Sciatic nerve (tissue), 2 donors: ENCODE results near the gene TOX4. TPM values are rescaled to one million over a fixed set of nuclear protein-coding genes. Genes with fewer than 3 reads are reported as not detected.

Experiments
- ATAC-seq: fragments of 200-7000 bp; cut with Tn5 transposase; one replicate; pipeline ENCODE4 v1.9.1; 2020; ENCODE audit warnings: mild to moderate bottlenecking, moderate library complexity
- DNase-seq: peaks from one replicate; pipeline ENCODE4 v3.0.0-alpha.2; 2020; ENCODE audit warnings: low spot score
- intact Hi-C: fragments of 100-400 bp; cut with DNase I; formaldehyde crosslinking; loops from one replicate; pipeline ENCODE4 v1.14.2; 2022
- total RNA-seq: library from RNA; stranded (reverse); fragmentation: NEBNext Ultra II Directional; extraction: Animal tissue kit (Norgen Biotek cat#: 25700); gene quantifications from one replicate; pipeline ENCODE4 v1.2.1, GENCODE V29; 2021
- donor health status: DM: no; HTN: no; CAD: no.
- donor health status: DM: no; HTN: no; CAD: no.

Gene TOX4
- total RNA-seq, 1 donor from 2014 or later = 60.0 TPM

DNA sequence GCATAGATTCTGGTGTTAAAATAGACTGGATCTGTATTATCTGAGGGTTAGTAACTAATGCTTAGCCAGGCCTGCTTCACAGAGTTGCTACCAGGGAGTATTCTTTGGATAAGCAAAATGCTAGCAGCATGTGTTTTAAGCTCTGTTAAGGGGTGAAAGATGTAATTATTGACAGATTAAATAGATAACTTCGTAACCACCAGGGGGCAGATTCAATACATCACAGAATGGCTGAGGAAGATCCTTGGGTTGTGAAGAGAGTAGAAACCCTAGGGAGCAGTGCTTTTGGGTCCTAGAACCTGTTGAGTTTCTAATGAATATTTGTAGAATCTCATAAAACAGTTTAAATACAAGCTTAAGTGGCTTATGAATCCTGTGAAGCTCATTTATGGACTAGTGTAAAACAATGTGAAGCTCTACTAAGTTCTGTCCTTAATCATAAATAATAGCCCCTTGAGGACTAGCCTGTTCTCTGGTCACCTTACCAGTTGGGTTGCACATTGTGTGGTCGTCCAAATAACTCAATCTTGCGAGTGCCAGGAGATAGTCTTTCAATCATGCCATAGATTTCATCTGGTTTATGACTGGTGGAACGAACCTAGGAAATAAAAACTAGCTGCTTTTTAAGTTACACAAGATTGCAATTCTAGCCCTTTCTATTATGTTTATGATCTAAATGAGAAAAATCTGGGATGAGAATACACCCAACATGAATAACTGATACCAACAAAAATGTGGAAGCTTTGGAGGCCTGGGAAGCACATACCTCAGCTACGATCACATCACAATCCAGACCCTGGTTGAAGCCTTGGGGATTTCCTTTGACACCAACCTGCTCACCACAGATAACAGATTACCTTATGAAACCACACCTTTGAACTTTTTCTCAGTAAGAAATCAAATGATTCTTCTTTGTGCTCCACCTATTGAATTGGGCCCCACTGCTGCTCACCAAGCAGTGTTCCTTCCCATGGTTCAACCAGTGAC lies 21.8 kb downstream of the TOX4 start:
- intact Hi-C loops = no loop called here
- no peak for DNase-seq
- peak; percentile 63 for ATAC-seq

DNA sequence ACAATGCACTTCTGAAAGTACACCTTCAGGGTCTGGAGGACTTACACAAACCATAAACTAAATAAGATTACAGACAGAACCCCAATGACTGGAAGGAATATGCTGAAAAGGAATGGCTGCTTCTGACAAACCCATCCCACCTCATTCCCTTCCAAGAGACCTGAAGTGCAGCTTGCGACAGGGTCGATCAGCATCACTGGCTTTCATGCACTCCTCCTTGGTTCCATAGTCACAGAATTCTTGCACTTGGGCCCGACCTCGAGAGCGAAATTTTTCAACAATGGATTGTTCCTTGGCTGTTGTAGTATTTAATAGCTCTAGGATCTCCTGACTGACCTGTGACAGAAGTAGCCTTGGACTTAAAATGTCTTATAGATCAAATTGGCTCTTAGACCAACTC lies 24.6 kb downstream of the TOX4 start:
- DNase-seq (no peak), ATAC-seq (no peak)
- intact Hi-C loops = no loop called here

DNA sequence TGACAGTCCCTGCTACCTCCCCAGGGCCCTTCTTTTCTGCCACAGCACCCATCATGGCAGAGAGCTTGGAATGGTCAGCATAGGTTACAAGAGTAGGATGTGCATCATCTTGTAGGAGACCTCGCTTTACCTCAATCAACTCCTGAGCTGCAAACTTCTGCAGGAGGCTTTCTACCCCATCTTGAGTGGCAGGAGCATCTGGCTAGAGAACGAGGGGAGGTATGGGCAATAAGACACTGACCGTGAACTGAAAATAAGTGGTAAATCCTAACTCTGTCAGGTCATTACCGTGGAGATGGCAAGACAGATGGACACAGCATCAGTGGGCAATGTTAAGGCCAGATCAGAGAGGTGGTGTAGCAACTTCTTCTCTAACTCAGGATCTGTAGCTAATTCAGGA lies 26.4 kb downstream of the TOX4 start:
- DNase-seq (no peak), ATAC-seq (no peak)
- intact Hi-C loops = no loop called here

DNA sequence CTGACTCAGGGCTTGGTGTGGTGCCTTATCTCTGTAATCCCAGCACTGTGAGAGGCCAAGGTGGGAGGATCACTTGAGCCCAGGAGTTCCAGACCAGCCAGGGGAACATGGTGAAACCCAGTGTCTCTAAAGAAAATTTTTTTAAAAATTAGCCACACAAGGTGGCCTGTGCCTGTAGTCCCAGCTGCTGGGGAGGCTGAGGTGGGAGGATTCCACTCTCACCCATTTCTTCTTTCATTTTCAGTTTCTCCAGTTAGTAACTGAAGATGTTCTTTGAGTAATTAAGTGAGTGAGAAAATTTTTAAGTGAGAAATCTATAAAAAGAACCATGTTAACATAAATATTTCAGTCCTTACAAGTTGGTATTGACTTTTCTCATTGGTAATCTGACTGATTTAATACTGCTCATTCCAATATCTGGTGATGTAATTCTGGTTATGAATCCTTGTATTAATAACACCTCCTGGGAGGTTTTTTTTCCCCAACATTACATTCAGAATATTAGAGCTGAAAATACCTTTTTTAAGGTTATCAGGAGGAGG lies 28.1 kb downstream of the TOX4 start:
- intact Hi-C loops = no loop called here
- DNase-seq (no peak), ATAC-seq (no peak)

DNA sequence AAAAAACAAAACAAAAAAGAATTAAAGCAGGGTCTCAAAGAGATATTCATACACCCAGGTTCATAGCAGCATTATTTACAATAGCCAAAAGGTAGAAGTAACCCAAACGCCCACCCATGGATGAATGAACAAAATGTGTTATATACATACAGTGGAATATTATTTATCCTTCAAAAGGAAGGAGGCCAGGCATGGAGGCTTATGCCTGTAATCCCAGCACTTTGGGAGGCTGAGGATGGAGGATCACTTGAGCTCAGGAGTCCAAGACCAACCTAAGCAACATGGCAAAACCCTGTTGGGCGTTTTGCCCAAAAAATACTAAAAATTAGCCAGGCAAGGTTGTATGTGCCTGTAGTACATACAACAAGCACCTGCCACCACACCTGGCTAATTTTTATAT lies 29.6 kb downstream of the TOX4 start:
- intact Hi-C loops = no loop called here
- ATAC-seq (no peak), DNase-seq (no peak)

DNA sequence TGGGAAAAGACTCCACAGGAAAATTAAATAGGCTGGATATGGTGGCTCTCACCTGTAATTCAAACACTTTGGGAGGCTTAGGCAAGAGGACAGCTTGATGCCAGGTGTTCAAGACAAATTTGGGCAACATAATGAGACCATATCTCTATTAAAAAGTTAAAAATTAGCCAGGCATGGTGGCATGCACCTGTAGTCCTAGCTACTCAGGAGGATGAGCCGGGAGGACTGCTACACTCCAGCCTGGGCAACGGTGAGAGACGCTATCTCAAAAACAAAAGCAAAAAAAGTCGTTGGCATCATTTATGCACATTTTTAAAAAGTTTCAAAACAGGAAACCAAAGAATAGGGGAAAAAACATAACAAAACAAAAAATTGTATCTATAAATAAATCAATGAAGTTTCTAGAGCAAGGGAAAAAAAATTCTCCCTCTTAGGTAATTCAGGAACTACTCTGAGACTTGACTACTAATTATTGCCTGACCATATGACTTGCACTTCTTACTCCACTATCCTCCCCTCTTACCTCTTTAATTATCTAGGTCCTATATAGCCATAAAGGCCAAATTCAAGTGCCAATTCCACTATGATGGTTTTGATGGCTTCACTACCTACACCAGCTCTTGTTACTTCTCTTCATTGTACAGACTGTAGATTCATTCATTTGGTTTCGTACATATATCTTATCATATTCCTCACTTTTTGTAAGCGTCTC lies 32.6 kb downstream of the TOX4 start:
- ATAC-seq = no peak
- DNase-seq = no peak
- intact Hi-C loops = no loop called here

DNA sequence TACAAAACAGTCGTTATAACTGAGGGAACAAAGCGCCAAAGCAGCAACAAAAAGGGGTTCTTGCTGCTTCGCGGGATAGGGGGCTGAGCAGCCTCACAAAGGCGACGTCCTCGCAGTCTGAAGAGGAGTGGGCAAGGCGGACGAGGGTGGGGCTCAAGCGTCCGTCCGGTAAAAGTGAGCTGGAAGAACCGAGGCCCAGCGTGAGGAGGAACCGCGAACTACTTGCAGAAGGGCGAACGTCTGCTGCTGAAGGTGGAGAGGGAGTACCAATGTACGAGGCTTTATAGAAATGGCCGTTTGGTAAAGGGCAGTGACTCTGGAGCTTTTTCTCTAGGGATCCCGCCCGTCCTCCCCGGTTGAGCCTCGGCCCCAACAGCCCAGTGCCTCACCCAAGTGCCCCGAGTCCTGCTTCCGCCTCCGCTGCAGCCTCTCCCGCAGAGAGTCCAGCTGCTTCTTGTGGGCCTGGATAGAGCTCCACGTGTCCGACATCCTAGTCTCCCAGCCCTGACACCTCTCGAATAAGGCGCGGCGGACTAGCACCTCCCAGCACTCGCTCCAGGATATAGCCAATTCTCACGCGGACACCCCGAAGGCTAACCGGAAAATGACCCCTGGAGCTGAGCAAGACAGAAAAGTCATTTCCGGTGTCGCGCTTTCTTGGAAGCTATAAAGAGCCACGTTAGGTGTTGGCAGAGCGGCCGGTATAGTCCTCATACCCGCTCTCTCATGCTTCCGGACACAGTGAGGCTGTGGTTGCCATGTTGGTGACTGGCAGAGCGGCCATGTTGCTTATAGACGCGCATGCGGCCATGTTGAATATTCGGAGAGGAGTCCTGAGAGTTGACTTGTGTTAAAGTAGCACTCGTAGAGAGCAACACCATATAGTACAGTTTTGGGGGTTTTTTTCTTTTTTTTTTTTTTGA lies 34.0 kb downstream of the TOX4 start, which contains the start of gene METTL3:
Gene METTL3, minus strand, starts transcription at position 606 of the 923 bp plus-strand sequence. Its CDS starts 117 bp downstream, at position 489.
- intact Hi-C loops = no loop called here

DNA sequence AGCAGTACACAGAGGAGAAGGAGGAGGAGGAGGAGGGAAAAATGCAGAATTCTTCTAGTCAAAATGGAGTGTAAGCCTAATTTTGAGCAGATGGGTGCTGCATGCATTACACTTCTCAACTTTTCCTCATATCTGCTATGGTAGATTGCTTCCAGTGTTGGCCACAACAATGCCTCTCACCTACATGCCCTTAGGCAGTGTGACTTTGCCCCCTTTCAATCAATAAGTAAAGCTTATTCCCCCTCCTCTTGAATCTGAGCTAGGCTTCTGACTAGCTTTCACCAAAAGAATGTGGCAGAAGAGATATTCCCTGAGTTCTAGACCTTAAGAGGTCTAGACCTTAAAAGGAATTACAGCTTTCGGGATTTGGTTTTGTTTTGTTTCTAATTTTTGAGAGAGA lies 37.3 kb downstream of the TOX4 start:
- no peak for DNase-seq
- intact Hi-C loops = no loop called here
- ATAC-seq = no peak

More for the DNA sequence above, 34.0 kb downstream of the TOX4 start, which contains the start of gene METTL3:
- DNase-seq (peak; percentile 97), ATAC-seq (peak; percentile 100)

DNA sequence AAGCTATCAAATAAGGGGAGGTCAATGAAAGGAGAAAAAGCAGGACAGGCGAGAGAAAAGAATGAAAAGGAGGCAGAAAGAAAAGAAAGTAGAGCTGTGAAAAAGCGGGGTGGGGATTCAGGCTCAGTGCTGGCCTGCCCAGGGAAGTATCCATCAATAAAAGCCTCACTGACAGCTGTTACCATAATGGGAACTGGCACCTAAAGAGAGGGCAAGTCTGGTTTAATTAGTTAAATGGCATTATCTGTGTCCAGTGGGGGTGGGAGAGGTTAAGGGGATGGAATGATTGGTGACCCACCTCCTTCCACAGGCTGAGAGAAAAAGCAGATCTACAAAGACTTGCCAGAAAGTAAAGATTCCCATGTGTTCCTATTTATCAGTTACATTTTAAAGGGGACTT lies 41.7 kb downstream of the TOX4 start:
- intact Hi-C loops = no loop called here
- no peak for DNase-seq
- ATAC-seq = no peak

DNA sequence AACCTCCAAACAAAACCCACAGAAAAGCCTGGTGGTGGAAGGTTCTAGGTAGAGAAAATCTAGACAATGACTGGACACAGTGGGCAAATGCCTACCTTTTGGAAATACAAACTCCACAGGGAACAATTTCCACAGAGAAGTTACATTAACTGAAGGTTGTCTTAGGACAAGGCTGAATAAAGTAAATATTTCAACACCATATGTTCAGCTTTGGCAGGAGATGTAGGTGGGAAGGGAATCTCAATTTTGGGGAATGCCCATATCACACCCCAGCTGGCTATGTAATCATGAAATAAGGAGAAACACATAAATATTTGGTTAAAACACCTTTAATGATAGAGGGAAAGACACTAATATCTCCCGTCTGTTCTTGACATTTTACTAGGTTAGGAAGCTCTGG lies 43.8 kb downstream of the TOX4 start:
- intact Hi-C loops = no loop called here
- ATAC-seq (no peak), DNase-seq (no peak)

DNA sequence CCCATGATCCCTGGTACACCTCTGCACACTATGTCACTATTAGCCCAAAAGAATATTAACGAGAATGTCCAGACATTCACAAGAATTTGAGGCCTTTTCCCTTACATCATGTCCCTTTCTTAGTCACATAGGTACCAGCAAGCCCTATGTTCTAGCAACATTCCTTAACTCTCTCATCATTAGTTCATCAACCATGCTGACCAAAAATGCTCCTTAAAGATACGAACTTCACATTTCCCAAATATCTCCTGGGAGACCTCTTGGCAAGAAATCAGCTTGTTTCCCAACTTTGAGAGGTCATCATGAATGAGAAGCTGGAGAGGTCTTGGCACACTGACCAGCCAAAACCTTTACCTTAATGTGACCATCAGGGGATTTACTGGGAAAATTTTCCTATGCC lies 44.5 kb downstream of the TOX4 start:
- ATAC-seq (no peak), DNase-seq (no peak)

DNA sequence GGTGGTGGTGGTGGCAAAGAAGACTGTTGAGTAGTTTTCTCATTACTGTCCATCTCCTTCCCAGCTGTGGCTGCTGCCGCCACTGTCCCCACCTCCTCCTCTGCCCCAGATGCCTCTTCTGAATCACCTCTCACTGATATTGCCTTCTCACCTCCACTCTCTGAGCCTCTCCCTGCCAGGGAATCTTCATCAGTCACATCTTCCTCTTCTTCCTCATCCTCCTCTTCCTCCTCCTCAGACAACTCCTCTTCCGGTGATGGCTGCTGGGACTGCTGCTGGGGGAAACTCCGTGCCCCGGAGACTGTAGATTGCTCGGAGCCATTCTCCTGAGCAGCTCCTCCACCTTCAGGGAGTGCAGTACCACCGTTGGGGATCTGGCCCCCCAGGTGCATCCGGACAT lies 46.2 kb downstream of the TOX4 start:
- intact Hi-C loops = no loop called here
- ATAC-seq = no peak
- DNase-seq = no peak

More for the DNA sequence above, 44.5 kb downstream of the TOX4 start:
- intact Hi-C loops = no loop called here

DNA sequence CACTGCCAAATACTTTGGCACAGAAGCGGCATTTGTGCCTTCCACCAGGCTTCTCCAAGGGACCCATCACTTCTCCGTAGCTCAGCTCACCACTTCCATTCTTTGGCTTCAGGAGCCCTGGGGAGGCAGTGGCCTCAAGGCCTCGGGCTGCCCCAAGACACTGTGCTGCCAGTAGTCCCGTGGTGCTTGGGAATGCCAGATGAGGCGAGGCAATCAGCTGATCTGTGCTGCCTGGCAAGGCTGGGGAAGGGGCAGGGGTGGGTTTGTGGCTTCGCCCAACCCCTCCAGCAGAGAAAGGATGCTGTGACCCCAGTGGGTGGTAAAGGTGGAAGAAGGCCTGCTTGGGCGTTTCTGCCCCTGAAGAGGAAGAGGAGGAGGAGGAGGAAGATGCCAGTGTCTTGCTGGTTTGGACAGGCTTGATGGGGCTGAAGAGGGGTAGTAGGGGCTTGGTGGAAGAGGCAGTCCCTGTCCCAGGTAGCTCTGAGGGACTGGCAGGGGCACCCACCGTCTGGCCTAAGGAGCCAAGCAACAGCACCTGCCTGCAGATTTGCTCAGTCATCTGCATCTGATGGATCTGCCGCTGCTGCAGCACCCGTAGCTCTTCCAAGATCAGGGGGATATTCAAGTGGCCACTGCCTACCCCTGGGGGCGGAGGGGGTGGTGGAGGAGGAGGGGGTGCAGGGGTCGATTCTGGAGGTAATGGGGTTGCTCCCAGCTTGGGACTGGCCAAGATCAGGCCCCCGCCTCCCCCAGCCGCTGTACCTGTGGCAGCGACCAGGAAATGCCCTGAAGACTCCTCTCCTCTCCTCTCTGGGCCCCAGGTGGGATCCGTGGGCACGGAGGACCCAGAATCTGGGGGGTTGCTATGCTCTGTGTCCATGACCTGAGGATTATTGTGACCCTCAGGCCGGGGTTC lies 47.8 kb downstream of the TOX4 start:
- no peak for DNase-seq
- intact Hi-C loops = no loop called here
- ATAC-seq = no peak

DNA sequence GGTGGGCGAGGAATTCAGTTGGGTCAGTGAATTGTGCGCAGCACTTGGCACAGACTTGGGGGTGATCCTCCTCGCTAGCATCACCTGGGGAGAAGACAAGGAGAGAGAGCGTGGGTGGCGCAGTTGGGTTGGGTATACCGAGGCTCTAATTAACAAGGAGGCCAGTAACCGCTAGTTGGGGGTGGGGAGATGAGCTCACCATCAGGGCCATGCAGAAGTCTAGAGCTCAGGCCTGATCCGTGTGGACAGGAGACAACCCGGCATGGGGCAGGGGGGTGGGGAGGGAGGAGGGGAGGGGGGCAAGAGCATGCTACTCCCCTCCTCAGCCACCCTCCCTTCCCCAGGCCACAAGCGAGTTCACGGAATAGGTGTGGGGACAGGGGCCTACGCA lies 48.6 kb downstream of the TOX4 start:
- intact Hi-C loops = no loop called here
- ATAC-seq (peak; percentile 75), DNase-seq (peak; percentile 65)

DNA sequence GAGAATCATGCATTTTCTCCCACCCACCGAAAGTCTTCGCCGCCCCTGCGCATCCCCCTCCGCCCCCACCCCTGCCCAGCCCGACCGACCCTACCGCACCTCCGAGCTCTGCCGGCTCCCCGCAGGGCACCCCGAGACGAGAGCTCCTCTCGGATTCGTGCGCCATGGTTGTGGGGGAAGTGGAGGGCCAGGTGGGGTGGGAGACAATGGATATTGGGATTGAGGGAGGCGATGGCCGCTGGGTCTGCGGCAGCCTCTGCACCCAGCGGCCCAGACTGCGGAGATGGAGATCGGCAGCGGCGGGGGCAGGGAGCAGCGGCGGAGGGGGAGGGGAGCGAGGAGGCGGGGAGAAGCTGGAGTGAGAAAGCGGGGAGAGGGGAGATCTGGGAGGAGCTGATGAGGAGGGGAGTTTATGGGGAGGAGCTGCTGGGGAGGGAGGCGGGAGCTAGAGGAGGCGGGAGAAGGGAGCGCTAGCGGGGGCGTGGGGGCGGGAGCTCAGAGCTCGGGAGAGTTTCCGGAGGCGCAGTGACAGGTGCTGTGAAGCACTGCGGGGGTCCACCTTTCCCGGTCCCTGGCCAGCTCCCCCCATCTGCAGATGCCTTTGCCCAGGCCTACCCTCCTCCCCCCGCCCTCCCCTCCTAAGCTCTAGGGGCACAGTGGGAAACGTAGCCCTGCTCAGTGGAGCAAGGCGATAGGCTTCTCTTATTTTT lies 49.1 kb downstream of the TOX4 start, which contains the start of gene SALL2:
Gene SALL2, minus strand, starts transcription at position 385 of the 710 bp plus-strand sequence. Its CDS starts 219 bp downstream, at position 166.
- ATAC-seq (peak; percentile 95), DNase-seq (peak; percentile 85)
- intact Hi-C loops = no loop called here

DNA sequence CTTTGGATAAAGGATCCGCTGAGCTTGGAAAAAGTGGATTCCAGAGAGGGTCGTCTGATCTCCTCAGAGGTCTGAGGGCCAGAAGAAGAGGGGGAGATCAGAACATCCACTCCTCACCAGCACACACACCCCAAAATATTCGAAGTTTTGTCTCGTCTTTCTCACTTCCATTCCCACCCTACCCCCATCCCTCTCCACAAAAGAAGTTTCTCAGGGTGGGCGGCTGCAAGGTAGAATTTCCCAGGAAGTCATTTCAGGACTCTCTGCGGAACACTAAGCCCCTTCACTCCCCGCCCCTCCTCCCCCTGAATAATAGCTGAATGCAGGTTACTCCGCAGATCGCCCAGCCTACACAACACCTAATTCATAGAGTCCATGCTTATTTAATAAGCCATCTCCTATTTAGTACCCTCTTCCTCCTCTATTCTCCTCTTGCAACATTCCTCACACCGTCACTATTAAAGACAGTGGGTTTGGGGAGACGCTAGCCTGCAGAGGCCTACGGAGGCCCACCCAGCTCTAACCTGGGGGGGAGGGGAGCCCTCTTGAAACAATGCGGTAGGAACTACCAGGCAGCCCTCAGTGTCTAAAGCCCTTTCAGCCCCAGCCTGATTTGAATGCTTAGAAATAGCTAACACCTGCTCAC lies 49.8 kb downstream of the TOX4 start:
- DNase-seq (no peak), ATAC-seq (no peak)
- intact Hi-C loops = no loop called here

DNA sequence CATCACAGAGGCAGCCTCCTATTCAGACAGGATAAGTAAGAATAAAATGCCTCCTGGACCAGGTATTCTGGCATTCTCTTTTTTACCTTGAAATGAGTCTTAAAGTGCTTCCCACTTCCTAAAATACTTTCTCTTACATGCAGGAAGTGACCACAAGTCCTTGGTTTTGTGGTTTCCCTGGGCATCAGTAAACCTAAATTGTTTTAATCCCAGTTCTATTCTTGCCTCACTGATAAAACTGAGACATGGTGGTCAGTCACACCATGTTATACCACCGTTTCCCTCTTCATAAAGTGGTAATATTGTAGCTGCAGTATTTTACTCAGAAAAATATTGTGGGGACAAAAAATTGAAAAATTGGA lies 50.3 kb downstream of the TOX4 start:
- ATAC-seq = no peak
- DNase-seq = no peak
- intact Hi-C loops = no loop called here
